GM23338 (cell line): ENCODE results near the gene SMURF2. TPM values are rescaled to one million over a fixed set of nuclear protein-coding genes. Genes with fewer than 3 reads are reported as not detected.

Source experiments
- ATAC-seq: fragments of 200-7000 bp; cut with Tn5 transposase; 3 replicates; pipeline ENCODE4 v1.9.1; 2020
- DNase-seq: peaks from one replicate; pipeline ENCODE4 v3.0.0-alpha.2; 2015; ENCODE audit warnings: low spot score
- H2AFZ ChIP-seq: fragments of 200-600 bp; sonication (generic); 2 replicates; pipeline ENCODE4 v1.8.0; 2016; ENCODE audit warnings: antibody characterized with exemption, mild to moderate bottlenecking, moderate library complexity
- H3F3A ChIP-seq: fragments of 200-600 bp; sonication (generic); replicated peaks from 2 replicates; pipeline ENCODE4 v1.8.0; 2017; ENCODE audit warnings: antibody characterized with exemption, mixed run types, low read depth
- H3K27ac ChIP-seq: fragments of 200-600 bp; sonication (generic); 2 replicates; pipeline ENCODE4 v1.6.1; 2016; ENCODE audit warnings: low read depth
- H3K27me3 ChIP-seq: fragments of 200-600 bp; sonication (generic); 2 replicates; pipeline ENCODE4 v1.8.0; 2016; ENCODE audit warnings: mild to moderate bottlenecking, mixed run types, moderate library complexity; ENCODE audit not compliant: insufficient read depth
- H3K36me3 ChIP-seq: fragments of 200-600 bp; sonication (generic); 2 replicates; pipeline ENCODE4 v1.8.0; 2016; ENCODE audit warnings: mild to moderate bottlenecking; ENCODE audit not compliant: insufficient read depth
- H3K4me1 ChIP-seq: fragments of 200-600 bp; sonication (generic); 2 replicates; pipeline ENCODE4 v1.8.0; 2016; ENCODE audit warnings: mild to moderate bottlenecking, moderate library complexity; ENCODE audit not compliant: insufficient read depth
- H3K4me2 ChIP-seq: fragments of 200-600 bp; sonication (generic); 2 replicates; pipeline ENCODE4 v1.7.1; 2017; ENCODE audit warnings: mixed run types
- H3K4me3 ChIP-seq: fragments of 200-600 bp; sonication (generic); 2 replicates; pipeline ENCODE4 v1.6.1; 2016; ENCODE audit warnings: mixed run types
- H3K79me2 ChIP-seq: fragments of 200-600 bp; sonication (generic); replicated peaks from 2 replicates; pipeline ENCODE4 v1.8.0; 2017; ENCODE audit warnings: mild to moderate bottlenecking; ENCODE audit not compliant: insufficient read depth
- H3K9me2 ChIP-seq: fragments of 200-600 bp; sonication (generic); 2 replicates; pipeline ENCODE4 v1.8.0; 2017; ENCODE audit not compliant: insufficient read depth
- H4K20me1 ChIP-seq: fragments of 200-600 bp; sonication (generic); replicated peaks from 2 replicates; pipeline ENCODE4 v1.8.0; 2017; ENCODE audit warnings: mild to moderate bottlenecking; ENCODE audit not compliant: insufficient read depth
- H3K27ac Mint-ChIP-seq: 2 replicates; pipeline ENCODE4 v1.8.0; 2020; ENCODE audit warnings: inconsistent platforms, mild to moderate bottlenecking, moderate library complexity, mixed read lengths
- H3K27me3 Mint-ChIP-seq: 3 replicates; pipeline ENCODE4 v1.8.0; 2022; ENCODE audit warnings: low read depth, mild to moderate bottlenecking, moderate library complexity, mixed read lengths, inconsistent platforms; ENCODE audit not compliant: insufficient read depth, poor library complexity
- H3K36me3 Mint-ChIP-seq: 3 replicates; pipeline ENCODE4 v1.8.0; 2021; ENCODE audit warnings: low read depth, mild to moderate bottlenecking, inconsistent platforms, moderate library complexity, mixed read lengths
- H3K4me1 Mint-ChIP-seq: 3 replicates; pipeline ENCODE4 v1.8.0; 2020; ENCODE audit warnings: mild to moderate bottlenecking, inconsistent platforms, mixed read lengths
- H3K4me3 Mint-ChIP-seq: 3 replicates; pipeline ENCODE4 v1.8.0; 2021; ENCODE audit warnings: moderate library complexity, mild to moderate bottlenecking, inconsistent platforms, mixed read lengths
- H3K9me3 Mint-ChIP-seq: 3 replicates; pipeline ENCODE4 v1.8.0; 2020; ENCODE audit warnings: moderate library complexity, mild to moderate bottlenecking, inconsistent platforms, mixed read lengths
- CREB1 ChIP-seq: fragments of 250-450 bp; sonication (Bioruptor Pico); IDR thresholded peaks from 2 replicates; pipeline ENCODE4 v1.5.0; 2020; ENCODE audit warnings: low read depth, mild to moderate bottlenecking, moderate library complexity
- CTCF ChIP-seq, 2 experiments: fragments of 200-600 bp in 1 of 2; sonication (generic) in 1 of 2; conservative IDR thresholded peaks; 2 replicates each; pipeline versions ENCODE4 v1.5.1 to v1.6.1; 2016 to 2017; ENCODE audit warnings: antibody characterized with exemption in 2 of 2, low read depth in 2 of 2, mild to moderate bottlenecking in 2 of 2, moderate library complexity in 1 of 2
- EZH2 ChIP-seq: fragments of 200-600 bp; sonication (generic); IDR thresholded peaks from one replicate; pipeline ENCODE4 v1.8.0; 2017; ENCODE audit warnings: antibody characterized with exemption, mild to moderate bottlenecking, low read depth; ENCODE audit not compliant: unreplicated experiment
- EZH2phosphoT487 ChIP-seq: fragments of 200-600 bp; sonication (generic); IDR thresholded peaks from one replicate; pipeline ENCODE4 v1.8.1; 2018; ENCODE audit warnings: antibody characterized with exemption; ENCODE audit not compliant: unreplicated experiment
- JUNB ChIP-seq: IDR thresholded peaks from one replicate; pipeline ENCODE4 v1.6.1; 2016; ENCODE audit warnings: antibody characterized with exemption; ENCODE audit not compliant: unreplicated experiment
- NANOG ChIP-seq: IDR thresholded peaks from 2 replicates; pipeline ENCODE4 v1.6.1; 2016; ENCODE audit warnings: antibody characterized with exemption, borderline replicate concordance
- POLR2AphosphoS5 ChIP-seq: IDR thresholded peaks from 2 replicates; pipeline ENCODE4 v1.6.1; 2016; ENCODE audit warnings: antibody characterized with exemption, low read depth
- STAT1 ChIP-seq: IDR thresholded peaks from one replicate; pipeline ENCODE4 v1.6.1; 2016; ENCODE audit warnings: antibody characterized with exemption; ENCODE audit not compliant: unreplicated experiment
- ZNF114 ChIP-seq: fragments of 250-450 bp; sonication (Bioruptor Pico); IDR thresholded peaks from 2 replicates; pipeline ENCODE4 v1.5.0; 2020; ENCODE audit warnings: mild to moderate bottlenecking, moderate library complexity
- ZNF331 ChIP-seq: fragments of 250-450 bp; sonication (Bioruptor Pico); IDR thresholded peaks from 2 replicates; pipeline ENCODE4 v1.5.0; 2020; ENCODE audit warnings: low read depth, mild to moderate bottlenecking, moderate library complexity
- polyA plus RNA-seq: library from polyadenylated mRNA; unstranded; fragments of >200 nt; fragmentation: Nextera tagmentation; extraction: Ambion mirVana; gene quantifications from 2 replicates; pipeline ENCODE4 v1.2.1, GENCODE V29; 2016
- total RNA-seq: library from RNA; depleted of rRNA; stranded (reverse); fragments of >200 nt; shearing (Covaris generic); gene quantifications from 2 replicates; pipeline ENCODE4 v1.2.3, GENCODE V29; 2014
- TF ChIP-seq, protein P1 (sequence below): IDR thresholded peaks from 2 replicates; pipeline ENCODE4 v1.6.1; 2016; ENCODE audit warnings: antibody characterized with exemption
- TF ChIP-seq, protein P2 (sequence below): IDR thresholded peaks from one replicate; pipeline ENCODE4 v1.6.1; 2018; ENCODE audit warnings: antibody characterized with exemption; ENCODE audit not compliant: unreplicated experiment
- TF ChIP-seq, protein P3 (sequence below): fragments of 250-450 bp; sonication (Bioruptor Pico); IDR thresholded peaks from 2 replicates; pipeline ENCODE4 v1.5.0; 2020; ENCODE audit warnings: mild to moderate bottlenecking, moderate library complexity

SMURF2 gene
- total and polyA plus RNA-seq, 2 experiments from 2014 or later, result 12.1 to 29.6 TPM

- no peaks in the 10 kb centered on the region for H3K27me3 Mint-ChIP-seq
- H3K79me2 ChIP-seq, result peaks cover 24% of the 10 kb centered on the region; the same call in 1 of the 2 replicates
- DNase-seq, result no peak
- ATAC-seq, result no peak
- no peak overlapping the region for H3K4me3 Mint-ChIP-seq
- no peak overlapping the region for H3K27ac Mint-ChIP-seq
- H3K27ac ChIP-seq, result no peak overlapping the region
- H3K36me3 ChIP-seq, result no peaks in the 10 kb centered on the region; the same call in 1 of the 2 replicates
- no peaks in the 10 kb centered on the region for H3F3A ChIP-seq
- no peak overlapping the region for H3K4me2 ChIP-seq
- no peaks in the 10 kb centered on the region for H3K27me3 ChIP-seq
- no peaks in the 10 kb centered on the region for H3K9me2 ChIP-seq
- peaks cover 12% of the 10 kb centered on the region; the same call in 2 of the 3 replicates for H3K36me3 Mint-ChIP-seq
- no peaks in the 10 kb centered on the region for H3K9me3 Mint-ChIP-seq
- peaks cover 7% of the 10 kb centered on the region for H3K4me1 Mint-ChIP-seq
- no peaks in the 10 kb centered on the region for H3K4me1 ChIP-seq
- TF ChIP-seq CTCF (conservative IDR thresholded peaks at IDR 0.05; ENCODE audit: low read depth in 2 of 2) (no peak), EZH2 (no peak), CREB1 (no peak), ZNF331 (CRISPR knock-in tag) (no peak), JUNB (no peak), NANOG (no peak), ZNF114 (CRISPR knock-in tag) (no peak), STAT1 (no peak), EZH2phosphoT487 (no peak), POLR2AphosphoS5 (no peak)
- TF ChIP-seq, protein P1, sequence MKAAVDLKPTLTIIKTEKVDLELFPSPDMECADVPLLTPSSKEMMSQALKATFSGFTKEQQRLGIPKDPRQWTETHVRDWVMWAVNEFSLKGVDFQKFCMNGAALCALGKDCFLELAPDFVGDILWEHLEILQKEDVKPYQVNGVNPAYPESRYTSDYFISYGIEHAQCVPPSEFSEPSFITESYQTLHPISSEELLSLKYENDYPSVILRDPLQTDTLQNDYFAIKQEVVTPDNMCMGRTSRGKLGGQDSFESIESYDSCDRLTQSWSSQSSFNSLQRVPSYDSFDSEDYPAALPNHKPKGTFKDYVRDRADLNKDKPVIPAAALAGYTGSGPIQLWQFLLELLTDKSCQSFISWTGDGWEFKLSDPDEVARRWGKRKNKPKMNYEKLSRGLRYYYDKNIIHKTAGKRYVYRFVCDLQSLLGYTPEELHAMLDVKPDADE, result no peak
- TF ChIP-seq, protein P2, sequence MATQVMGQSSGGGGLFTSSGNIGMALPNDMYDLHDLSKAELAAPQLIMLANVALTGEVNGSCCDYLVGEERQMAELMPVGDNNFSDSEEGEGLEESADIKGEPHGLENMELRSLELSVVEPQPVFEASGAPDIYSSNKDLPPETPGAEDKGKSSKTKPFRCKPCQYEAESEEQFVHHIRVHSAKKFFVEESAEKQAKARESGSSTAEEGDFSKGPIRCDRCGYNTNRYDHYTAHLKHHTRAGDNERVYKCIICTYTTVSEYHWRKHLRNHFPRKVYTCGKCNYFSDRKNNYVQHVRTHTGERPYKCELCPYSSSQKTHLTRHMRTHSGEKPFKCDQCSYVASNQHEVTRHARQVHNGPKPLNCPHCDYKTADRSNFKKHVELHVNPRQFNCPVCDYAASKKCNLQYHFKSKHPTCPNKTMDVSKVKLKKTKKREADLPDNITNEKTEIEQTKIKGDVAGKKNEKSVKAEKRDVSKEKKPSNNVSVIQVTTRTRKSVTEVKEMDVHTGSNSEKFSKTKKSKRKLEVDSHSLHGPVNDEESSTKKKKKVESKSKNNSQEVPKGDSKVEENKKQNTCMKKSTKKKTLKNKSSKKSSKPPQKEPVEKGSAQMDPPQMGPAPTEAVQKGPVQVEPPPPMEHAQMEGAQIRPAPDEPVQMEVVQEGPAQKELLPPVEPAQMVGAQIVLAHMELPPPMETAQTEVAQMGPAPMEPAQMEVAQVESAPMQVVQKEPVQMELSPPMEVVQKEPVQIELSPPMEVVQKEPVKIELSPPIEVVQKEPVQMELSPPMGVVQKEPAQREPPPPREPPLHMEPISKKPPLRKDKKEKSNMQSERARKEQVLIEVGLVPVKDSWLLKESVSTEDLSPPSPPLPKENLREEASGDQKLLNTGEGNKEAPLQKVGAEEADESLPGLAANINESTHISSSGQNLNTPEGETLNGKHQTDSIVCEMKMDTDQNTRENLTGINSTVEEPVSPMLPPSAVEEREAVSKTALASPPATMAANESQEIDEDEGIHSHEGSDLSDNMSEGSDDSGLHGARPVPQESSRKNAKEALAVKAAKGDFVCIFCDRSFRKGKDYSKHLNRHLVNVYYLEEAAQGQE, result no peak
- TF ChIP-seq, protein P3, sequence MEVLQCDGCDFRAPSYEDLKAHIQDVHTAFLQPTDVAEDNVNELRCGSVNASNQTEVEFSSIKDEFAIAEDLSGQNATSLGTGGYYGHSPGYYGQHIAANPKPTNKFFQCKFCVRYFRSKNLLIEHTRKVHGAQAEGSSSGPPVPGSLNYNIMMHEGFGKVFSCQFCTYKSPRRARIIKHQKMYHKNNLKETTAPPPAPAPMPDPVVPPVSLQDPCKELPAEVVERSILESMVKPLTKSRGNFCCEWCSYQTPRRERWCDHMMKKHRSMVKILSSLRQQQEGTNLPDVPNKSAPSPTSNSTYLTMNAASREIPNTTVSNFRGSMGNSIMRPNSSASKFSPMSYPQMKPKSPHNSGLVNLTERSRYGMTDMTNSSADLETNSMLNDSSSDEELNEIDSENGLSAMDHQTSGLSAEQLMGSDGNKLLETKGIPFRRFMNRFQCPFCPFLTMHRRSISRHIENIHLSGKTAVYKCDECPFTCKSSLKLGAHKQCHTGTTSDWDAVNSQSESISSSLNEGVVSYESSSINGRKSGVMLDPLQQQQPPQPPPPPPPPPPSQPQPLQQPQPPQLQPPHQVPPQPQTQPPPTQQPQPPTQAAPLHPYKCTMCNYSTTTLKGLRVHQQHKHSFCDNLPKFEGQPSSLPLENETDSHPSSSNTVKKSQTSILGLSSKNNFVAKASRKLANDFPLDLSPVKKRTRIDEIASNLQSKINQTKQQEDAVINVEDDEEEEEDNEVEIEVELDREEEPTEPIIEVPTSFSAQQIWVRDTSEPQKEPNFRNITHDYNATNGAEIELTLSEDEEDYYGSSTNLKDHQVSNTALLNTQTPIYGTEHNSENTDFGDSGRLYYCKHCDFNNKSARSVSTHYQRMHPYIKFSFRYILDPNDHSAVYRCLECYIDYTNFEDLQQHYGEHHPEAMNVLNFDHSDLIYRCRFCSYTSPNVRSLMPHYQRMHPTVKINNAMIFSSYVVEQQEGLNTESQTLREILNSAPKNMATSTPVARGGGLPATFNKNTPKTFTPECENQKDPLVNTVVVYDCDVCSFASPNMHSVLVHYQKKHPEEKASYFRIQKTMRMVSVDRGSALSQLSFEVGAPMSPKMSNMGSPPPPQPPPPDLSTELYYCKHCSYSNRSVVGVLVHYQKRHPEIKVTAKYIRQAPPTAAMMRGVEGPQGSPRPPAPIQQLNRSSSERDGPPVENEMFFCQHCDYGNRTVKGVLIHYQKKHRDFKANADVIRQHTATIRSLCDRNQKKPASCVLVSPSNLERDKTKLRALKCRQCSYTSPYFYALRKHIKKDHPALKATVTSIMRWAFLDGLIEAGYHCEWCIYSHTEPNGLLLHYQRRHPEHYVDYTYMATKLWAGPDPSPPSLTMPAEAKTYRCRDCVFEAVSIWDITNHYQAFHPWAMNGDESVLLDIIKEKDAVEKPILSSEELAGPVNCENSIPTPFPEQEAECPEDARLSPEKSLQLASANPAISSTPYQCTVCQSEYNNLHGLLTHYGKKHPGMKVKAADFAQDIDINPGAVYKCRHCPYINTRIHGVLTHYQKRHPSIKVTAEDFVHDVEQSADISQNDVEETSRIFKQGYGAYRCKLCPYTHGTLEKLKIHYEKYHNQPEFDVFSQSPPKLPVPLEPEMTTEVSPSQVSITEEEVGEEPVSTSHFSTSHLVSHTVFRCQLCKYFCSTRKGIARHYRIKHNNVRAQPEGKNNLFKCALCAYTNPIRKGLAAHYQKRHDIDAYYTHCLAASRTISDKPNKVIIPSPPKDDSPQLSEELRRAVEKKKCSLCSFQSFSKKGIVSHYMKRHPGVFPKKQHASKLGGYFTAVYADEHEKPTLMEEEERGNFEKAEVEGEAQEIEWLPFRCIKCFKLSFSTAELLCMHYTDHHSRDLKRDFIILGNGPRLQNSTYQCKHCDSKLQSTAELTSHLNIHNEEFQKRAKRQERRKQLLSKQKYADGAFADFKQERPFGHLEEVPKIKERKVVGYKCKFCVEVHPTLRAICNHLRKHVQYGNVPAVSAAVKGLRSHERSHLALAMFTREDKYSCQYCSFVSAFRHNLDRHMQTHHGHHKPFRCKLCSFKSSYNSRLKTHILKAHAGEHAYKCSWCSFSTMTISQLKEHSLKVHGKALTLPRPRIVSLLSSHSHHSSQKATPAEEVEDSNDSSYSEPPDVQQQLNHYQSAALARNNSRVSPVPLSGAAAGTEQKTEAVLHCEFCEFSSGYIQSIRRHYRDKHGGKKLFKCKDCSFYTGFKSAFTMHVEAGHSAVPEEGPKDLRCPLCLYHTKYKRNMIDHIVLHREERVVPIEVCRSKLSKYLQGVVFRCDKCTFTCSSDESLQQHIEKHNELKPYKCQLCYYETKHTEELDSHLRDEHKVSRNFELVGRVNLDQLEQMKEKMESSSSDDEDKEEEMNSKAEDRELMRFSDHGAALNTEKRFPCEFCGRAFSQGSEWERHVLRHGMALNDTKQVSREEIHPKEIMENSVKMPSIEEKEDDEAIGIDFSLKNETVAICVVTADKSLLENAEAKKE (CRISPR knock-in tag), result no peak
- no peak overlapping the region for H2AFZ ChIP-seq
- H3K4me3 ChIP-seq, result no peak overlapping the region
- no peaks in the 10 kb centered on the region for H4K20me1 ChIP-seq
Observed at GRCh38 chr17:64596988-64597387, 65.1 kb downstream of the SMURF2 start.
